Prostate gland (tissue), 2 donors: Measurements from ENCODE around the gene UMPS. TPM values are rescaled to one million over a fixed set of nuclear protein-coding genes. Genes with fewer than 3 reads are reported as not detected.

Experiments used
- DNase-seq: peaks from one replicate; pipeline ENCODE4 v3.0.0-alpha.2; 2019; ENCODE audit warnings: low spot score
- H3K27ac ChIP-seq, 2 donors: fragments of 200-600 bp; sonication (generic); 2 replicates each; pipeline ENCODE4 v1.5.1; 2017 to 2019
- H3K27me3 ChIP-seq: fragments of 200-600 bp; sonication (generic); replicated peaks from 2 replicates; pipeline ENCODE4 v1.5.1; 2019; ENCODE audit not compliant: insufficient read depth
- H3K36me3 ChIP-seq, 2 donors: fragments of 200-600 bp; sonication (generic); 1 replicate in 1 of 2; 2 replicates in 1 of 2; pipeline versions ENCODE4 v1.5.1 to v1.8.1; 2017 to 2019
- H3K4me1 ChIP-seq: fragments of 200-600 bp; sonication (generic); replicated peaks from 2 replicates; pipeline ENCODE4 v1.5.1; 2019
- H3K4me3 ChIP-seq, 2 donors: fragments of 200-600 bp; sonication (generic); 2 replicates each; pipeline ENCODE4 v1.5.1; 2017 to 2019
- H3K9me3 ChIP-seq: fragments of 200-600 bp; sonication (generic); 2 replicates; pipeline ENCODE4 v1.5.1; 2017
- CTCF ChIP-seq, 4 experiments: fragments of 200-600 bp in 2 of 4; fragments of 450-650 bp in 2 of 4; sonication (generic) in 2 of 4; IDR thresholded peaks; 1 replicate in 3 of 4; 2 replicates in 1 of 4; pipeline ENCODE4 v1.5.1; 2016 to 2019; ENCODE audit warnings: antibody characterized with exemption in 4 of 4, mild to moderate bottlenecking in 2 of 4, moderate library complexity in 2 of 4
- POLR2A ChIP-seq: fragments of 450-650 bp; IDR thresholded peaks from one replicate; pipeline ENCODE4 v1.6.1; 2016; ENCODE audit warnings: antibody characterized with exemption, mild to moderate bottlenecking
- POLR2AphosphoS5 ChIP-seq: sonication (generic); formaldehyde crosslinking; IDR thresholded peaks from one replicate; pipeline ENCODE4 v1.6.1; 2017; ENCODE audit warnings: antibody characterized with exemption
- WGBS: methylation state at CpG from one replicate; pipeline ENCODE4 v1.1.5; 2018; 5-methylcytosine and 5-hydroxymethylcytosine counted together
- intact Hi-C: fragments of 100-400 bp; cut with DNase I; formaldehyde crosslinking; loops from one replicate; pipeline ENCODE4 v1.14.2; 2022
- total RNA-seq, 2 donors: library from RNA; depleted of rRNA; stranded (reverse); fragments of >200 nt; gene quantifications; one replicate each; pipeline ENCODE4 v1.1.0, GENCODE V29; 2016

Gene UMPS
- total RNA-seq, 2 donors from 2014 or later: 22.2 to 23.5 TPM

- no peaks in the 10 kb centered on the region for H3K27me3 ChIP-seq
- no peak for TF ChIP-seq CTCF (IDR thresholded peaks at IDR 0.05)
- TF ChIP-seq POLR2A: no peak
- no peak overlapping the region for H3K4me3 ChIP-seq
- no peaks in the 10 kb centered on the region for H3K9me3 ChIP-seq
- WGBS: 80% methylated on average over 4 of the region's 4 CpGs
- no peak overlapping the region for H3K27ac ChIP-seq
- no peak for DNase-seq
- no peaks in the 10 kb centered on the region for H3K36me3 ChIP-seq
- intact Hi-C loops: no loop called here
- no peaks in the 10 kb centered on the region for H3K4me1 ChIP-seq
Measured at GRCh38 chr3:124791142-124791541, 60.9 kb downstream of the UMPS start.

- intact Hi-C loops: no loop called here
- DNase-seq: no peak
- TF ChIP-seq POLR2AphosphoS5: no peak
- TF ChIP-seq POLR2A: no peak
- no peak for TF ChIP-seq CTCF (IDR thresholded peaks at IDR 0.05)
- no peak overlapping the region for H3K27ac ChIP-seq
- WGBS: 66% methylated on average over 8 of the region's 8 CpGs
- H3K4me3 ChIP-seq: no peak overlapping the region
- H3K4me1 ChIP-seq: no peaks in the 10 kb centered on the region
- peaks cover 0 to 4% of the 10 kb centered on the region in 2 donors for H3K36me3 ChIP-seq
- no peaks in the 10 kb centered on the region for H3K27me3 ChIP-seq
- no peaks in the 10 kb centered on the region for H3K9me3 ChIP-seq
Measured at GRCh38 chr3:124791639-124792151, 61.4 kb downstream of the UMPS start.

DNA sequence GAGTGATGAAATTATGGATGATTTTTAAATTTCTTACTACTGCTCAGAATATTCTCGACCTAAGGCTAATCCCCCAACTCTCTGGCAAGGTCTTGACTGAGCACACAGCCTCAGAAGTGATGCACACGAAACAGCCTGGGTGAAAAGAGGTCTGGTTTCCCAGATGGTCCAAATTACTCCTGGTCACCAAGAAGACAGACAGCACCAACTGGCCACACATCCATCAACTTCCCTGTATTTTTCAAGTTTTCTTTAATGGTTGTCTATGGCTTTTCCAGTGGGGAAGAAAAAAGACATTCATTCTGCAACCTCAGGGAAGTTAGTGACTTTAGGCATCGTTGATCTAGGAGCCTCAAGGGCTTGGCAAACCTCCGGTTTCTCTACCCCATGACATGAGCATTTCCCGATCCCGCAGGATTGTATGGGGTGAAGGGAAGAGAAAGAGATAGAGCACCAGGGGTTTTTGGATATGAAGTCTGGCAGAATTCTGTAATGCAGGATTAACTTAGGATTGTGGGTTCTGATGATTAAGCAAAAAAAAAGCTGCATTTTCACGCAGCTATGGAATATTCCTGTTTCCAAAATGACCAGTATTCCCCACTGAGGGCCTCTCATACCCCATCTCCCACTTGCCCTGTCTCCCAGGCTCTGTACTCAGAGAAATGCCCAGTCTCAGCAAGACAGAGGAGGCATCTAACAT, 62.2 kb downstream of the UMPS start:
- Histone ChIP-seq H3K9me3 (no peaks in the 10 kb centered on the region), H3K27ac (no peak overlapping the region), H3K27me3 (no peaks in the 10 kb centered on the region), H3K36me3 (peaks cover 0 to 9% of the 10 kb centered on the region in 2 donors), H3K4me1 (no peaks in the 10 kb centered on the region), H3K4me3 (no peak overlapping the region)
- intact Hi-C loops: no loop called here
- no peak for DNase-seq
- TF ChIP-seq POLR2AphosphoS5 (no peak), CTCF (IDR thresholded peaks at IDR 0.05) (no peak), POLR2A (no peak)
- 92% methylated on average over 7 of the region's 7 CpGs for WGBS

- whole genome bisulfite sequencing: 87% methylated on average over 6 of the region's 6 CpGs
- Histone ChIP-seq H3K4me3 (no peak overlapping the region), H3K36me3 (peaks cover 0 to 9% of the 10 kb centered on the region in 2 donors), H3K27me3 (no peaks in the 10 kb centered on the region), H3K9me3 (no peaks in the 10 kb centered on the region), H3K4me1 (no peaks in the 10 kb centered on the region), H3K27ac (no peak overlapping the region)
- no peak for DNase-seq
- no peak for TF ChIP-seq POLR2A
- TF ChIP-seq CTCF (IDR thresholded peaks at IDR 0.05): no peak
- TF ChIP-seq POLR2AphosphoS5: no peak
- intact Hi-C loops: no loop called here
Measured at GRCh38 chr3:124793054-124793739, 62.9 kb downstream of the UMPS start.

GRCh38 chr3:124796477-124796876, 66.2 kb downstream of the UMPS start:
- DNase-seq: no peak
- no peaks in the 10 kb centered on the region for H3K4me1 ChIP-seq
- H3K4me3 ChIP-seq: no peak overlapping the region
- H3K36me3 ChIP-seq: peaks cover 0 to 9% of the 10 kb centered on the region in 2 donors
- WGBS: 93% methylated on average over 19 of the region's 19 CpGs
- H3K27me3 ChIP-seq: no peaks in the 10 kb centered on the region
- TF ChIP-seq CTCF (IDR thresholded peaks at IDR 0.05) (no peak), POLR2AphosphoS5 (no peak), POLR2A (no peak)
- intact Hi-C loops: no loop called here
- no peaks in the 10 kb centered on the region for H3K9me3 ChIP-seq
- no peak overlapping the region for H3K27ac ChIP-seq
